HEK293T (cell line): Measurements from ENCODE around the gene SYCP2L.

Source experiments
- ARNT ChIP-seq: fragments of 450-650 bp; IDR thresholded peaks from 2 replicates; pipeline ENCODE4 v1.6.1; 2017; ENCODE audit warnings: mild to moderate bottlenecking
- BHLHE40 ChIP-seq: fragments of 450-650 bp; IDR thresholded peaks from 2 replicates; pipeline ENCODE4 v1.6.1; 2016; ENCODE audit warnings: mild to moderate bottlenecking, moderate library complexity, borderline replicate concordance
- CTBP1 ChIP-seq: fragments of 450-650 bp; IDR thresholded peaks from 2 replicates; pipeline ENCODE4 v1.6.1; 2016; ENCODE audit warnings: borderline replicate concordance
- FOXA1 ChIP-seq: fragments of 450-650 bp; IDR thresholded peaks from 2 replicates; pipeline ENCODE4 v1.6.1; 2016; ENCODE audit warnings: mild to moderate bottlenecking
- FOXK2 ChIP-seq: fragments of 450-650 bp; IDR thresholded peaks from 2 replicates; pipeline ENCODE4 v1.6.1; 2016; ENCODE audit warnings: mild to moderate bottlenecking
- FOXM1 ChIP-seq: fragments of 450-650 bp; IDR thresholded peaks from 2 replicates; pipeline ENCODE4 v1.6.1; 2017; ENCODE audit warnings: mild to moderate bottlenecking, borderline replicate concordance
- HDGF ChIP-seq: fragments of 450-650 bp; IDR thresholded peaks from 2 replicates; pipeline ENCODE4 v1.6.1; 2017; ENCODE audit warnings: antibody characterized with exemption, borderline replicate concordance
- L3MBTL2 ChIP-seq: fragments of 450-650 bp; conservative IDR thresholded peaks from 2 replicates; pipeline ENCODE4 v1.6.1; 2016; ENCODE audit warnings: mild to moderate bottlenecking
- NFRKB ChIP-seq: fragments of 450-650 bp; IDR thresholded peaks from 2 replicates; pipeline ENCODE4 v1.6.1; 2016; ENCODE audit warnings: mild to moderate bottlenecking, moderate library complexity
- PKNOX1 ChIP-seq: fragments of 450-650 bp; IDR thresholded peaks from 2 replicates; pipeline ENCODE4 v1.6.1; 2016
- SP1 ChIP-seq: fragments of 450-650 bp; IDR thresholded peaks from 2 replicates; pipeline ENCODE4 v1.6.1; 2017
- SUZ12 ChIP-seq: fragments of 450-650 bp; IDR thresholded peaks from 2 replicates; pipeline ENCODE4 v1.6.1; 2016; ENCODE audit warnings: mild to moderate bottlenecking
- TARDBP ChIP-seq: fragments of 450-650 bp; IDR thresholded peaks from 2 replicates; pipeline ENCODE4 v1.6.1; 2016
- ZNF384 ChIP-seq: fragments of 450-650 bp; IDR thresholded peaks from 2 replicates; pipeline ENCODE4 v1.6.1; 2016

GRCh38 chr6:10838794-10839333, 48.0 kb upstream of the SYCP2L start:
- TF ChIP-seq PKNOX1 (no peak), ZNF384 (no peak), TARDBP (no peak), ARNT (no peak), CTBP1 (no peak), FOXM1 (no peak), HDGF (no peak), BHLHE40 (no peak), SP1 (no peak), NFRKB (no peak), SUZ12 (no peak), FOXA1 (no peak), FOXK2 (no peak), L3MBTL2 (no peak)
